ENCODE measurements around the gene ADAMTS10.

DNA sequence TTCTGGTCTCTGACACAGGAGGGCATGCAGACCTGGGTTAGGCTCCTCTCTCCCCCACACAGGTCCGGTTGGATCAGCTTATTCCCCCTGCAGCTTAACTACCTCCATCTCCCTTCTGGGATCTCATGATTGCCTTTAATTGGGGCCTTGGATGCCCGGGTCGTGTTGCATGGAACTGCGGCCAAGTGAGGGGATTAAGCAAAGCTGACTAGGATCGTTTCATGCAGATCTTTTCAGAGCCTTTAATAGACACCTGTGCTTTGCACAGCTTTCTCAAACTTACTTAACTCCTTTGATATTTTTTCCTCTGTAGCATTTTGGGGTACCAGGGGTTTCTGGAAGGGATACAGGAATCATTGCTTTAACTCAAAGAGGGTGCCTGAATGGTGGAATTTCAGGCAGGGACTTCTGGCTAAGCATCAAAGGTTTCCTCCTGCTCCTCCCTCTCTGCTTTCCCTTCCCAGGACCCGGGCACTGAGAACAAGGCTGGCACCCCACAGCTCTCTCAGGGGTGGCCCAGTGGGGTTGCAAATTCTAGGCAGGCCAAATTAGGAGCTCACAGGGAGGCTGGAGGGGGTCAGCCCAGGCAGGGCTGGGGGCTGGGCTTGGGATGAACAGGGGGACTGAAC, 20.4 kb upstream of the ADAMTS10 start:
- TF ChIP-seq, protein P1, sequence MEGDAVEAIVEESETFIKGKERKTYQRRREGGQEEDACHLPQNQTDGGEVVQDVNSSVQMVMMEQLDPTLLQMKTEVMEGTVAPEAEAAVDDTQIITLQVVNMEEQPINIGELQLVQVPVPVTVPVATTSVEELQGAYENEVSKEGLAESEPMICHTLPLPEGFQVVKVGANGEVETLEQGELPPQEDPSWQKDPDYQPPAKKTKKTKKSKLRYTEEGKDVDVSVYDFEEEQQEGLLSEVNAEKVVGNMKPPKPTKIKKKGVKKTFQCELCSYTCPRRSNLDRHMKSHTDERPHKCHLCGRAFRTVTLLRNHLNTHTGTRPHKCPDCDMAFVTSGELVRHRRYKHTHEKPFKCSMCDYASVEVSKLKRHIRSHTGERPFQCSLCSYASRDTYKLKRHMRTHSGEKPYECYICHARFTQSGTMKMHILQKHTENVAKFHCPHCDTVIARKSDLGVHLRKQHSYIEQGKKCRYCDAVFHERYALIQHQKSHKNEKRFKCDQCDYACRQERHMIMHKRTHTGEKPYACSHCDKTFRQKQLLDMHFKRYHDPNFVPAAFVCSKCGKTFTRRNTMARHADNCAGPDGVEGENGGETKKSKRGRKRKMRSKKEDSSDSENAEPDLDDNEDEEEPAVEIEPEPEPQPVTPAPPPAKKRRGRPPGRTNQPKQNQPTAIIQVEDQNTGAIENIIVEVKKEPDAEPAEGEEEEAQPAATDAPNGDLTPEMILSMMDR (conservative IDR thresholded peaks at IDR 0.05; ENCODE audit: low read length), result no peak
- no peak for TF ChIP-seq EZH2phosphoT487 (IDR thresholded peaks at IDR 0.05; ENCODE audit: borderline replicate concordance, low read depth, low read length)

All from OCI-LY7 (cell line).